Activated naive CD8-positive, alpha-beta T cell (primary cell): ENCODE data around the gene SH3GLB1.

Source experiments
- H3K27ac Mint-ChIP-seq: one replicate; pipeline ENCODE4 v1.8.0; 2021; ENCODE audit warnings: mixed read lengths
- H3K27me3 Mint-ChIP-seq: one replicate; pipeline ENCODE4 v1.8.0; 2021; ENCODE audit warnings: mixed read lengths
- H3K36me3 Mint-ChIP-seq: one replicate; pipeline ENCODE4 v1.8.0; 2021; ENCODE audit warnings: mixed read lengths
- H3K4me1 Mint-ChIP-seq: one replicate; pipeline ENCODE4 v1.8.0; 2021; ENCODE audit warnings: low read depth, mixed read lengths
- H3K4me3 Mint-ChIP-seq: one replicate; pipeline ENCODE4 v1.8.0; 2021; ENCODE audit warnings: mild to moderate bottlenecking, mixed read lengths
- H3K9me3 Mint-ChIP-seq: one replicate; pipeline ENCODE4 v1.8.0; 2021; ENCODE audit warnings: low read depth, mixed read lengths

The SH3GLB1 gene

DNA sequence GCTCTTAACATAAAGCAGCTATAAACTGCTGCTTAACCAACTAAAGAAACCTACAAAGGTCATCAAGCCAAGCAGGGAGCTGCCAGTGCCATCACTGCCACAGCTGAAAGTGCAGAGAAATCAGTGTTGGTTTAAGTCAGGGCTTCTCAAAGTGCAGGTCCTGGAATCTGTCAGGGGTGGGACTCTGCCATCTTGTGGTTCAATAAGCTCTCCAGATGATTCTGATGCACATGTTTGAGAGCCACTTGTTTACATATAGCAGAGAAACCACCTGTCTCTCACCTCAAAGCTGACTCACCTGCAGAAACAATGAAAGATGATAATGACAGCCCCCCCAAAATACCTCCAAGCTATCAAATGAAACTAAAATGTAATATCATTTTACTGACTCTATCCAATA, 49.3 kb downstream of the SH3GLB1 start:
- H3K4me3 Mint-ChIP-seq, result no peak overlapping the region
- H3K9me3 Mint-ChIP-seq, result no peaks in the 10 kb centered on the region
- no peaks in the 10 kb centered on the region for H3K36me3 Mint-ChIP-seq
- no peak overlapping the region for H3K27ac Mint-ChIP-seq
- H3K27me3 Mint-ChIP-seq, result peaks cover 5% of the 10 kb centered on the region
- peaks cover 5% of the 10 kb centered on the region for H3K4me1 Mint-ChIP-seq

DNA sequence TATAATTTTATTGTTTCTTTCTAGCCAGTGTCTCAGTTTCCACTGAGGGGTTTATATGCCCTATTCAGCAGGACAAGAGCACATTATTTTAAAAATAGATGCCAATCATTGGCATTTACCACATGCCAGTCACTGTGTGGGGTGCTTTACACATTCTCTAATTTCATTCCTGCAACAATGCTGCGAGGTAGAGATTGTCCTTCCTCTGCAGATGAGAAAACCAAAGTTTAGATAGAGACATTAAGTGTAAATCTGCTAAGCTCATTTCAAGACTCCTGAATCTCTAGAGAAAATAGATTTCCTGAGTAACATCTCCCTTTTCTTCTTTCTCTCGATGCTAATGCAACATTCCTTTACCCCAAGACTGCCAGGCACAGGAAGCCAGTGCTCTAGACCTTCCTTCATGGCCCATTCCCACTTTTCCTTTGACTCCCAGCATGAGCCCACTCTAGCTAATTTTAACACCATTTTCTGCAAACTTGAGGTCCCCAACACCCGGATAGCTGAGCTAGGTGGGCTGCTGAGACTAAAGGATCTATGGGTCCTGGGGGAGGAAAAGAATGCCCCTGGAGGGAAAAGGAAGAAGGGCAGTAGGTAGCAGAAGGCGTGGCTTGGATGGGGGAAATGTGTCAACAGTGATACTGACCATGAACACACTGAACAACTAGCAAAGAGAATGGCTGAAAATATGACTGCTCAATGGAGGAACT, 50.0 kb downstream of the SH3GLB1 start:
- Mint-ChIP-seq H3K27ac (no peak overlapping the region), H3K36me3 (no peaks in the 10 kb centered on the region), H3K4me3 (no peak overlapping the region), H3K4me1 (no peaks in the 10 kb centered on the region), H3K9me3 (no peaks in the 10 kb centered on the region), H3K27me3 (peaks cover 5% of the 10 kb centered on the region)

DNA sequence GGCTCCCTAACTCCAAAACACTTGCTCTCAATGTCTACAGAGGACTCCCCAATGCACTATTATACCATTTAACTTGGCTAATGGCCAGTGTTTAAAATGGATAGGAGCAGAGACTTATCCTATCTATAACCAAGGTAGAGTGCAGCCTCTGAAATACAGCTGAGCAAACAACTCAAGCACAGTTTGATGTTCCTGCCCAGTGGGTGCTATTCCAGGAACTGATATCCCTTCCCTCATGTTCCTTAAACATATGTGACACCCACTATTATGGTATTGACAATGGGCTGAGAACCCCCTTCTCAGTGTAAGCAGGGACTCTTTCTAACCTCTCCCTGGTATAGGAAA, 51.7 kb downstream of the SH3GLB1 start:
- Mint-ChIP-seq H3K27me3 (peaks cover 5% of the 10 kb centered on the region), H3K36me3 (peaks cover 3% of the 10 kb centered on the region), H3K4me3 (no peak overlapping the region), H3K9me3 (peaks cover 7% of the 10 kb centered on the region), H3K27ac (no peak overlapping the region), H3K4me1 (no peaks in the 10 kb centered on the region)

DNA sequence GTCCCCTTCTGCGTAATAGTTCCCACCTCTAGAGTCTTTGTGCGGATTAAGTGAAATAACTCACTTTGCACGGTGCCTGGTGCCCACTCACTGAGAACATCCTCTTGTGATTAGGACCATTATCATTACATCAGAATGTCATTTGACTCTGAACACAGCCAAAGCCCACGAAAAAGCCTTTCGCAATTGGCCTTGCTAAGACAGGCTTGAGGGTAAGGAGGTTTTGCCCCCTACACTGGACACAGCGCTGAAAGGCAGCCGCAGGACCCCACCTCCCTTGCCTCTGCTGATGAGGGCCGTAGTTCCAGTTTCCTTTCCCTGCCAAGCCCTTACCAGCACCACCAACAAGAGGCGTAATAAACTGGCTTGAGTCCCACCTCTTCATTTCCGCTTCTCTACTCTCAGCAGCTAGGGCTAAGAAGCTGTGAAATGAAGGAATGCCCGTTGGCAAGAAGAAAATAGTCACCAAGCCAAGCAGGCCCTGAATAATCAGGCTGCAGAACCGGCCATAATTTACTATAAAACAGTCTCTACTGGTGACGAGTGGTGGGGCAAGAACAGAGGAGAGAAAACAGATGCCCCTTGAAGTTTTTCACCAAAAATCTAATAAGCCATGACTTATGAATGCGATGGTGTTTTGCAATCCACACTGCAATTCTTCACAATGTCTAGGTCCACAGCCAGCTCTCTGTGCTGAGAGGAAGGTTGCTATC, 53.1 kb downstream of the SH3GLB1 start:
- Mint-ChIP-seq H3K4me3 (no peak overlapping the region), H3K27ac (no peak overlapping the region), H3K4me1 (no peaks in the 10 kb centered on the region), H3K9me3 (peaks cover 7% of the 10 kb centered on the region), H3K27me3 (peaks cover 5% of the 10 kb centered on the region), H3K36me3 (peaks cover 3% of the 10 kb centered on the region)

DNA sequence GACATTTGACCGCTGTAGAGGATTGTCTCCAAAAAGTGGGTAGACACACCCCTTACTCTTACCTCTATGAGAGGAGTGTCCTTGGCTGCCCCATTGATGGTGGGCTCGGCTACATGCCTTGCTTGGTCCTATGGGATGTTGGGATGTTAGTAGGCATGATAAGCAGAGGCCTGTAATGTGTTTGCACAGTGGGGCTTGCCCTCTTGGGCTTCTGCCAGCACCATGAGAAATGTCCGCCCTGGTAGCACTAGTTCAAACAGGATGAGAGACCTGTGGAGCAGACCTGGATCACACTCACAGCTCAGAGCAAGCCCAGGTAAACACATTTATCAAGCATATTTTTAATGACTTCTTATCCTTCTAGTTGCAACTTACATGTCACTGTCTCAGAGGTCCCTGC, 54.2 kb downstream of the SH3GLB1 start:
- H3K4me1 Mint-ChIP-seq, result no peaks in the 10 kb centered on the region
- H3K27me3 Mint-ChIP-seq, result peaks cover 7% of the 10 kb centered on the region
- H3K4me3 Mint-ChIP-seq, result no peak overlapping the region
- H3K36me3 Mint-ChIP-seq, result peaks cover 3% of the 10 kb centered on the region
- peaks cover 7% of the 10 kb centered on the region for H3K9me3 Mint-ChIP-seq
- H3K27ac Mint-ChIP-seq, result no peak overlapping the region

DNA sequence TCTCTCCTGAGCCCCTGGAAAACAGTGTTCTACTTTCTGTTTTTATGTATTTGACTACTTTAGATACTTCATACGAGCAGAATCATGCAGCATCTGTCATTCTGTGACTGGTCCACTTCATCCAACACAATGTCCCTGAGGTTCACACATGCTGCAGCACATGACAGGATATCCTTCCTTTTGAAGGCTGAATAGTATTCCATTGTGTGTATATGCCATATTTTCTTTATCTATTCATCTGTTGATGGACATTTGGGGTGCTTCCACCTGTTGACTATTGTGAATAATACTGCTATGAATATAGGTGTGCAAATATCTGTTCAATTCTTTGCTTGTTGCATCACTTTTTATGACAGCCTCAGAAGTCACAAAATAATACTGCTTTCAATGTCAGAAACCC, 55.8 kb downstream of the SH3GLB1 start:
- Mint-ChIP-seq H3K9me3 (peaks cover 7% of the 10 kb centered on the region), H3K36me3 (peaks cover 3% of the 10 kb centered on the region), H3K27ac (no peak overlapping the region), H3K4me3 (no peak overlapping the region), H3K27me3 (peaks cover 7% of the 10 kb centered on the region), H3K4me1 (no peaks in the 10 kb centered on the region)

DNA sequence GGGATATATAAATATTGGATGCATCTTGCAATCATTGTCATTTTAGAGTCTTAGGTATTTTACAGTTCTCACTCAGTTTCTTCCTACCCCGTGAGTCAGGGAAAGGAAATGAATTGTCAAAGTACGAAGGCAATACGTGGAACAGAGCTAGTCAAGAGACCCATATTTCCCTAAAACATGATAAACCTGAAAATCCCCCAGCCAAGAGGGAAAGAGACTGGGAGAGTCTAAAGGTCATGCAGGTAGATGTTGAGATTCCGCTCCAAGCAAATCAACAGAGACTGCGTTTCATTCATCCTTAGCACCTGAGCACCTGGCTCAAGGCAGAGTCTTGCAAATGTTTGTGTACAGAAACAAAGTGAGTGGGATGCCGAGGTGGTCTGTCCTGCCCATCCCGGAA, 58.0 kb downstream of the SH3GLB1 start:
- Mint-ChIP-seq H3K4me3 (no peak overlapping the region), H3K4me1 (no peaks in the 10 kb centered on the region), H3K36me3 (peaks cover 5% of the 10 kb centered on the region), H3K27me3 (peaks cover 5% of the 10 kb centered on the region), H3K27ac (no peak overlapping the region), H3K9me3 (peaks cover 9% of the 10 kb centered on the region)

DNA sequence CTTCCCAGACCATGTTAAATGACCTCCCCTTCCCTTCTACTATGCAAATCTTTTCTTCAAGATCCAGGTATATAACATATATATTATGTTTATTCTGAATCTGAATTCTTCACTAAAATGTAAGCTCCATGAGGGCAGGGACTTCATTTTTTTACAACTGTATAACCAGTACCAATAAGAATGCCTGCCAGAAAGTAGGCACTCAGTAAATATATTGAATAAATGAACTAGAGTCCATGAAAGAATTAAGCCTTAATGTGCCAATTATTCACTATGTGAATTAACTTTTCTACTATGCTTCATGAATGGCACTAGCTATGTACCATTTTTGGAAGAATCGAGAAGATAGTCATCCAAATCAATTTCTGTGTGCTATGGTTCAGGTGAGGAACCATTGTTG, 60.1 kb downstream of the SH3GLB1 start:
- H3K36me3 Mint-ChIP-seq, result peaks cover 7% of the 10 kb centered on the region
- H3K4me3 Mint-ChIP-seq, result no peak overlapping the region
- no peak overlapping the region for H3K27ac Mint-ChIP-seq
- no peaks in the 10 kb centered on the region for H3K4me1 Mint-ChIP-seq
- H3K9me3 Mint-ChIP-seq, result peaks cover 12% of the 10 kb centered on the region
- H3K27me3 Mint-ChIP-seq, result peaks cover 5% of the 10 kb centered on the region

DNA sequence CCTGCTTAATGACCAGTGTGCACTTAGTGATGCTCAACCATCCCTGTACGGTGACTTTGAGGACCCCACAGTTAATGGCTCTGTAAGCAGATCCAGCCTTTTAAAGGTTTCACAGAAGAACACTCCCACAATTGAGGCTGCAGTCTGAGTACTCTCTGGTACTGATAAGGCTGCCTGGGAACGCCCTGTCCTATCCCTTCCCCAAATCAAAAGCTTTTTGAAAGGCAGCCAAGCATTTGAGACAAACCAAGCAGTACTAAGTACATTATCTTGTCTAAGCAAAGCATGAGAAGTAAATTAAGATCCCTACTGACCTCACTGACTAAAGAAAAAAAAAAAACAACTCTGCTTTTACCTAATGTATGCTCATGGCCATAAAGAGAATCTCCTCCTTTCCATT, 60.7 kb downstream of the SH3GLB1 start:
- no peak overlapping the region for H3K4me3 Mint-ChIP-seq
- peaks cover 10% of the 10 kb centered on the region for H3K9me3 Mint-ChIP-seq
- peaks cover 5% of the 10 kb centered on the region for H3K27me3 Mint-ChIP-seq
- H3K36me3 Mint-ChIP-seq, result peaks cover 5% of the 10 kb centered on the region
- H3K27ac Mint-ChIP-seq, result no peak overlapping the region
- H3K4me1 Mint-ChIP-seq, result no peaks in the 10 kb centered on the region

DNA sequence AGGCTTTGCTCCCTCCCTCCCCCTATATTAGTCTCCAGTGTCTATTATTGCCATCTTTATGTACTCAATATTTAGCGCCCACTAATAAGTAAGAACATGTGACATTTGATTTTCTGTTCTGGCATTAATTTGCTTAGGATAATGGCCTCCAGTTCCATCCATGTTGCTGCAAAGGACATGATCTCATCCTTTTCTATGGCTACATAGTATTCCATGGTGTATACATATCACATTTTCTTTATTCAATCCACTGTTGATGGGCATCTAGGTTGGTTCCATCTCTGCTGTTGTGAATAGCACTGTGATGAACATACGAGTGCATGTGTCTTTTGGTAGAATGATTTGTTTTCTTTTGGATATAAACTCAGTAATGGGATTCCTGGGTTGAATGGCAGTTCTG, 61.3 kb downstream of the SH3GLB1 start:
- H3K27me3 Mint-ChIP-seq, result peaks cover 5% of the 10 kb centered on the region
- no peak overlapping the region for H3K27ac Mint-ChIP-seq
- H3K9me3 Mint-ChIP-seq, result peaks cover 5% of the 10 kb centered on the region
- H3K4me3 Mint-ChIP-seq, result no peak overlapping the region
- peaks cover 4% of the 10 kb centered on the region for H3K36me3 Mint-ChIP-seq
- no peaks in the 10 kb centered on the region for H3K4me1 Mint-ChIP-seq

DNA sequence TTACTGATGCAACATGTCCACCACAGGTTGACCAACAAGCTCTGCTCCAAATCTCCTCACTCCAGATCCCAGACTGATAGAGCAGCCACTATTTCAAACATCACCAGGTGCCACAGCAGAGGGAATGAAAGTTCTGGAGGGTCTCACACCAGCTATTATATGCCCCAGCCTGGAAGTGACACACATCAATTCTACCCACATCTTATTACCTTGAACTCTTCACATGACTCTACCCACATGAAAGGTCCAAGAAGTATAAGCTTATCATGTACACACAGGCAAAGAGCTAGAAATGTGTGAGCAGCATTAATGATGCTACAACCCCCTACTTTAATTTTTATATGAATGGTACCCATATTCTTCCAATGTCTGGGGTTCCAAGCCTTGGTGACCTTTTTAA, 64.2 kb downstream of the SH3GLB1 start:
- H3K4me3 Mint-ChIP-seq, result no peak overlapping the region

DNA sequence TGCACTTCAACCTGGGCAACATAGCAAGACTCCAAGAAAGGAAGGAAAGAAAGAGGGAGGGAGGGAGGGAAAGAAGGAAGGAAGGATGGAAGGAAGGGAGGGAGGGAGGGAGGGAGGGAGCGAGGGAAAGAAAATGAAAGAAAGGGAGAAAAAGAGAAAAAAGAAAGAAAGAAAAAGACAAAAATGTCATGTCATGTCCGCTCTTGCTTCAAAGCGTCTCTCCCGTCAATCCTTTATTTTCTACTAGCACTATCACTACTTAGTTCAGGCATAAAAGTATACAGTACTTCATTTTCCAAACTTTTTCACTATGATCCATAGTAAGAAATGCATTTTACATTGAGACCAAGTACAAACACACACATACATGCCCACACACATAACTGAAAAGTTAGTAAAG, 64.7 kb downstream of the SH3GLB1 start:
- Mint-ChIP-seq H3K4me1 (peaks cover 11% of the 10 kb centered on the region), H3K4me3 (no peak overlapping the region), H3K27ac (no peak overlapping the region), H3K27me3 (peaks cover 3% of the 10 kb centered on the region), H3K9me3 (peaks cover 5% of the 10 kb centered on the region), H3K36me3 (peaks cover 4% of the 10 kb centered on the region)

More for the DNA sequence above, 64.2 kb downstream of the SH3GLB1 start:
- peaks cover 6% of the 10 kb centered on the region for H3K4me1 Mint-ChIP-seq
- no peak overlapping the region for H3K27ac Mint-ChIP-seq
- H3K9me3 Mint-ChIP-seq, result peaks cover 5% of the 10 kb centered on the region
- H3K36me3 Mint-ChIP-seq, result peaks cover 4% of the 10 kb centered on the region
- H3K27me3 Mint-ChIP-seq, result peaks cover 3% of the 10 kb centered on the region

DNA sequence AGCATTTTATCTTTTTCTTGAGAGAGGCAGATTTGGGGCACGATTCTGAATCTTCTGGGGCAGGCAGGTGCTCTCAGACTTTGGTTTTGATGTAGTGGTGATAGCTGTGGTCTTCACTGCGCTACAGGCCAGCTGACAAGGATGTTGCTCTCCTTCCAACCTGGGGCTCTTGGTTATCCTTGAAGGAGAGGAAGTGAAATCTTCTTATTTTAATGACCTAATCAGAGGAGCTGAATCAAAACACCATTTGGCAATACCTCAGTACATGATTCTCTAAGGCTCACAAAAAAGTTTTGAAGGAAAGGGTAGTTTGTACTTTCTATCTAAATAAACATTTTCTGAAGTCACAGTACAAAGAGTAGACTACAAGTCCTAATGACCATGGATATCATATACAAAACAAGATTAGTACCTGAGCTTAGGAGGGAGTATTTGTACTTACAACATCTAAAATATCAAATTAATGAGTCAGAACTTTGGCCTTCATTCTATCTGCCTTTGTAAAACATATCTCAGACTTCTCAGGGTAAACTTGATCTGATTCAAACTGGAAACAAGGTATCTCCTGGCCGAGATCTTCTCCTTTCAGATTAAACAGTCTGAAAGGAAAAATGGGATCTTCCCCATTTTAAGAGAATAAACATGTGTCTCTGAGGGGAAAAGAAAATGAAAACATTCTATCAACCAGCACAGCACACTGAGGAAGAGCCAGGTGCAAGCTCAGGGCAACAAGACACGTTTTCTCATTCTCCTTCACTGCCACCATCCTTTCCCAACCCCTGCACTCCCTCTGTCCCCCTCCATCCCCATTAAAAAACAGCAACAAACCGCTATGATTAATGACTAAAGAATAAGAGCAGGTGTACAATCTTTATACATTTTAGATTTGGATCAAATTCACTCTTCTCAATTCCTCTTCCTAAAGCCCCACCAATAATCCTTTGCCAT, 69.2 kb downstream of the SH3GLB1 start:
- H3K27me3 Mint-ChIP-seq, result no peaks in the 10 kb centered on the region
- peaks cover 23% of the 10 kb centered on the region for H3K4me1 Mint-ChIP-seq
- H3K4me3 Mint-ChIP-seq, result peak overlapping the region; percentile 59
- H3K36me3 Mint-ChIP-seq, result peaks cover 3% of the 10 kb centered on the region
- no peaks in the 10 kb centered on the region for H3K9me3 Mint-ChIP-seq
- peak overlapping the region; percentile 30 for H3K27ac Mint-ChIP-seq

DNA sequence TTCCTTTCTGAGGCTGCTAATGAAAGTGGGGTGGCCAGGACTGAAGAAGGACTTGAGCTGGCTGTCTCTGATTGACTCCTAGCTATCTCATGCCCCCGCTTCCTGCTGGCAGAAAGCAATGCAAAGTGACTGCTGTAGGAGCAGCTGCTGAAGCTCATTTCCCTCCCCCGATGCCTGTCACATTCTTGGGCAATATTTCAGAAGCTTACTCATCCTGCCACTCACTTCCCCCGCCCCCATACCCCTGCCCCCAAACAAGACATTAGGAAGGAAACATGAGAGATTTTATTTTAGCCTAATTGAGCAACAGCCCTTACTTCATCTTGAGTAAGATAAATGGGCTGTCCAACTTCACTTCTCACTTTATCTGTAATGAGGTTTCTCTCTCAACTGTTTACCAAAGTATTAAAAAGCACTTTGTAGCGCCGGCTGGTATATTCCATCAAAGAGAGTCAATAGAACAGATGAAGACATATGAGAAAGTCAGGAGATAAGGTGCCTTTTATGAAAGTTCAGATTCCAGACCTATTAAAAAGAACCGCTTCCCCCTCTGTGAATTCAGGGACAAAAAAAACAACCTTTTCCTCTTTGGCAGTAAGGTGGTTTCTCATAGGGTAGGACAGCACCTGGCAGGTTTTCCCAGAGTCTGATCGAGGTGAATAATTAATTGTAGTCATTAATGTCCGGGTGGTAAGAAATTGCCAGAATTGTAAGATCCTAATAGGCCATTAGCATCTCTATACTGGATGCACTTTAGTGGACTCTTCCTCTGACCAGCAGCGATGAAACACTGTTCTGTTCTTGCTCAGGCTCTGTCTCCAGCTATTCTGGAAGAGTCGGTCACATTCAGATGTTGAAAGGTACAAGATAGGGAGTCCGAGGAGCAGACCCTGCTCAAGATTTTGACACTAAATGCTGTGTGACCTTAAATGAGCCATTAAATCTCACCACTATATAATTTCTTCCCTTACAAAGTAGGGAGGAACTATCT, 70.2 kb downstream of the SH3GLB1 start:
- Mint-ChIP-seq H3K4me3 (peak overlapping the region; percentile 59), H3K9me3 (no peaks in the 10 kb centered on the region), H3K27me3 (no peaks in the 10 kb centered on the region), H3K4me1 (peaks cover 23% of the 10 kb centered on the region), H3K27ac (peak overlapping the region; percentile 30), H3K36me3 (peaks cover 3% of the 10 kb centered on the region)
